Mucosa of rectum (tissue), 2 donors: ENCODE measurements around the gene GTF3C2.

ENCODE experiments used
- H3K27ac ChIP-seq, 2 donors: one replicate each; pipeline ENCODE4 v1.7.0; 2013; ENCODE audit warnings: inconsistent platforms in 2 of 2, low read depth in 2 of 2, low read length in 2 of 2
- H3K27me3 ChIP-seq, 2 donors: one replicate each; pipeline ENCODE4 v1.7.0; 2013; ENCODE audit warnings: low read length in 2 of 2; ENCODE audit not compliant: control insufficient read depth in 2 of 2, insufficient read depth in 2 of 2
- H3K36me3 ChIP-seq, 2 donors: one replicate each; pipeline ENCODE4 v1.7.0; 2013; ENCODE audit warnings: low read length in 2 of 2; ENCODE audit not compliant: control insufficient read depth in 2 of 2, insufficient read depth in 2 of 2
- H3K4me1 ChIP-seq, 2 donors: one replicate each; pipeline ENCODE4 v1.7.0; 2013; ENCODE audit warnings: low read length in 2 of 2, mild to moderate bottlenecking in 1 of 2; ENCODE audit not compliant: control insufficient read depth in 2 of 2, insufficient read depth in 2 of 2
- H3K4me3 ChIP-seq, 2 donors: one replicate each; pipeline ENCODE4 v1.7.0; 2013; ENCODE audit warnings: low read length in 2 of 2
- H3K9ac ChIP-seq, 2 donors: one replicate each; pipeline ENCODE4 v1.7.0; 2013; ENCODE audit warnings: low read length in 2 of 2, low read depth in 1 of 2, mild to moderate bottlenecking in 1 of 2
- H3K9me3 ChIP-seq, 2 donors: one replicate each; pipeline ENCODE4 v1.7.0; 2013; ENCODE audit warnings: low read length in 2 of 2; ENCODE audit not compliant: control insufficient read depth in 2 of 2
- donor health status: healthy.
- donor health status: Normal muscosa, but diverticular disease.

Gene GTF3C2, protein sequence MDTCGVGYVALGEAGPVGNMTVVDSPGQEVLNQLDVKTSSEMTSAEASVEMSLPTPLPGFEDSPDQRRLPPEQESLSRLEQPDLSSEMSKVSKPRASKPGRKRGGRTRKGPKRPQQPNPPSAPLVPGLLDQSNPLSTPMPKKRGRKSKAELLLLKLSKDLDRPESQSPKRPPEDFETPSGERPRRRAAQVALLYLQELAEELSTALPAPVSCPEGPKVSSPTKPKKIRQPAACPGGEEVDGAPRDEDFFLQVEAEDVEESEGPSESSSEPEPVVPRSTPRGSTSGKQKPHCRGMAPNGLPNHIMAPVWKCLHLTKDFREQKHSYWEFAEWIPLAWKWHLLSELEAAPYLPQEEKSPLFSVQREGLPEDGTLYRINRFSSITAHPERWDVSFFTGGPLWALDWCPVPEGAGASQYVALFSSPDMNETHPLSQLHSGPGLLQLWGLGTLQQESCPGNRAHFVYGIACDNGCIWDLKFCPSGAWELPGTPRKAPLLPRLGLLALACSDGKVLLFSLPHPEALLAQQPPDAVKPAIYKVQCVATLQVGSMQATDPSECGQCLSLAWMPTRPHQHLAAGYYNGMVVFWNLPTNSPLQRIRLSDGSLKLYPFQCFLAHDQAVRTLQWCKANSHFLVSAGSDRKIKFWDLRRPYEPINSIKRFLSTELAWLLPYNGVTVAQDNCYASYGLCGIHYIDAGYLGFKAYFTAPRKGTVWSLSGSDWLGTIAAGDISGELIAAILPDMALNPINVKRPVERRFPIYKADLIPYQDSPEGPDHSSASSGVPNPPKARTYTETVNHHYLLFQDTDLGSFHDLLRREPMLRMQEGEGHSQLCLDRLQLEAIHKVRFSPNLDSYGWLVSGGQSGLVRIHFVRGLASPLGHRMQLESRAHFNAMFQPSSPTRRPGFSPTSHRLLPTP

GRCh38 chr2:27356382-27357181 lies at the start of gene GTF3C2:
TSS of gene GTF3C2 (minus strand) at chr2:27356764. CDS start at chr2:27343554, 13,210 bp downstream.
- Histone ChIP-seq H3K4me1 (peaks cover 13 to 17% of the 10 kb centered on the region in 2 donors), H3K36me3 (no peaks in the 10 kb centered on the region), H3K9ac (peak within 1 kb of the TSS; percentile 84 to 95), H3K4me3 (peak within 1 kb of the TSS; percentile 83 to 99), H3K27ac (peak within 1 kb of the TSS; percentile 91 to 97), H3K9me3 (no peaks in the 10 kb centered on the region), H3K27me3 (no peaks in the 10 kb centered on the region)

DNA sequence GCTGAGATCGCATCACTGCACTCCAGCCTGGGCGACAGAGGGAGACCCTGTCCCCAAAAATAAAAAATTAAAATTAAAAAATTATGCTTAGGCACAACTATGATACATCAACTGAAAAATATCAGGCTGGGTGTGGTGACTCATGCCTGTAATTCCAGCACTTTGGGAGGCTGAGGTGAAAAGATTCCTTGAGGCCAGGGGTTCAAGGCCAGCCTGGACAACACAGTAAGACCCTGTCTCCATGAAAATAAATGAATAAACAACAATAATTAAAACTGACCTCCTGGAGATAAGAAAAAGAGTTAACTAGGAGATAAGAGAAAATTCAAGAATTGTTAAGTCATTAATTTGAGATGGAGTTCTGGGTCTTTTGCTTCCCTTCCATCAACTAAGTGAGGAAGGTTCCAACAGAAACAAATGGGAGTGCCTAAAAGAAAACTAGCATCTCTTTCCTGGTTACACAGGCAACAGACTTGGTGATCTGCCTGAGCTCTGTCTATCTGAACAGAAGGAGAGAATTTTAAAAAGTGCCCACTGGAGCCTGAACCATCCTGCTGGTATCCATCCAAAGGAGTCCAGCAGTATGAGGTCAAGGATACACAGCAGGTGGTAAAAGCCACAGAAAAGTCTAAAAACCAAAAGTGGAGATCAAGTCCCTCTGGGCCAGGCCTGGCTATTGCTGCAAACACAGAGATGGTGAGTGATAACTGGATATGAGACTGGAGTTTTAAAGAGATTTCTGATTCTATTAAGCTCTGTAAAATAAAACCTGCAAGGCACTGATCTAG lies 44.0 kb upstream of the GTF3C2 start:
- no peaks in the 10 kb centered on the region for H3K4me1 ChIP-seq
- no peak overlapping the region for H3K4me3 ChIP-seq
- no peak overlapping the region for H3K9ac ChIP-seq
- H3K9me3 ChIP-seq: no peaks in the 10 kb centered on the region
- H3K27ac ChIP-seq: no peak overlapping the region
- H3K36me3 ChIP-seq: peaks cover 0 to 6% of the 10 kb centered on the region in 2 donors
- no peaks in the 10 kb centered on the region for H3K27me3 ChIP-seq

GRCh38 chr2:27398962-27399361 lies 42.4 kb upstream of the GTF3C2 start:
- H3K27me3 ChIP-seq: no peaks in the 10 kb centered on the region
- H3K9ac ChIP-seq: no peak overlapping the region
- H3K9me3 ChIP-seq: no peaks in the 10 kb centered on the region
- no peak overlapping the region for H3K27ac ChIP-seq
- H3K36me3 ChIP-seq: peaks cover 0 to 2% of the 10 kb centered on the region in 2 donors
- no peak overlapping the region for H3K4me3 ChIP-seq
- H3K4me1 ChIP-seq: no peaks in the 10 kb centered on the region

- H3K9me3 ChIP-seq: no peaks in the 10 kb centered on the region
- H3K9ac ChIP-seq: no peak overlapping the region
- no peak overlapping the region for H3K27ac ChIP-seq
- peaks cover 0 to 3% of the 10 kb centered on the region in 2 donors for H3K36me3 ChIP-seq
- H3K27me3 ChIP-seq: no peaks in the 10 kb centered on the region
- H3K4me3 ChIP-seq: no peak overlapping the region
- H3K4me1 ChIP-seq: no peaks in the 10 kb centered on the region
These were observed 36.7 kb upstream of the GTF3C2 start for GRCh38 chr2:27393225-27393624.

DNA sequence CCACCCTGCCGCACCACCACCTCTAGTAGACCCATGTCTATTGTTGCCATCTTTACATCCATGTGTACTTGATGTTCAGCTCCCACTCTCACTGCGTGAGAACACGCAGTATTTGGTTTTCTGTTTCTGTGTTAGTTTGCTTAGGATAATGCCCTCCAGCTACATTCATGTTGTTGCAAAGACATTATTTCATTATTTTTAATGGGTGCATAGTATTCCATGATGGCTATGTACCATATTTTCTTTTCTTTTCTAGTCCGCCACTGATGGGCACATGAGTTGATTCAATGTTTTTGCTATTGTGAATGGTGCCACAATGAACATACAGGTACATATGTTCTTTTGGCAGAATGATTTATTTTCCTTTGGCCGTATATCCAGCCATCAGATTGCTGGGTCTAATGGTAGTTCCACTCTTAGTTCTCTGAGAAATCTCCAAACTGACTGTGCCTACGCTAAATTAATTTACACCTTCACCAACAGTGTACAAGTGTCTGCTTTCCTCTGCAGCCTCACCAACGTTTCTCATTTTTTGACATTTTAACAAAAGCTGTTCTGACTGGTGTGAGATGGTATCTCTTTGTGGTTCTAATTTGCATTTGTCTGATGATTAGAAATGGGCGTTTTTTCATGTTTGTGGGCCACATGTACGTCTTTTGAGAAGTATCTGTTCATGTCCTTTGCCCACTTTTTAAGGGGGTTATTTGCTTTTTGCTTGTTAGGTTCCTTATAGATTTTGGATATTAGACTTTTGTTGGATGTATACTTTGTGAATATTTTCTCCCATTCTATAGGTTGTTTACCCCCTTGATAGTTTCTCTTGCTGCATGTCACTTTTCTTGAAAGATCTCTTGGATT lies 34.5 kb upstream of the GTF3C2 start:
- Histone ChIP-seq H3K27ac (no peak overlapping the region), H3K4me1 (no peaks in the 10 kb centered on the region), H3K36me3 (peaks cover 2 to 8% of the 10 kb centered on the region in 2 donors), H3K4me3 (no peak overlapping the region), H3K9ac (no peak overlapping the region), H3K9me3 (no peaks in the 10 kb centered on the region), H3K27me3 (no peaks in the 10 kb centered on the region)

- no peaks in the 10 kb centered on the region for H3K27me3 ChIP-seq
- H3K27ac ChIP-seq: no peak overlapping the region
- H3K4me1 ChIP-seq: peaks cover 21 to 23% of the 10 kb centered on the region in 2 donors
- no peak overlapping the region for H3K4me3 ChIP-seq
- no peak overlapping the region for H3K9ac ChIP-seq
- H3K36me3 ChIP-seq: peaks cover 49 to 57% of the 10 kb centered on the region in 2 donors
- no peaks in the 10 kb centered on the region for H3K9me3 ChIP-seq
These were observed 25.1 kb upstream of the GTF3C2 start for GRCh38 chr2:27381577-27382181.

DNA sequence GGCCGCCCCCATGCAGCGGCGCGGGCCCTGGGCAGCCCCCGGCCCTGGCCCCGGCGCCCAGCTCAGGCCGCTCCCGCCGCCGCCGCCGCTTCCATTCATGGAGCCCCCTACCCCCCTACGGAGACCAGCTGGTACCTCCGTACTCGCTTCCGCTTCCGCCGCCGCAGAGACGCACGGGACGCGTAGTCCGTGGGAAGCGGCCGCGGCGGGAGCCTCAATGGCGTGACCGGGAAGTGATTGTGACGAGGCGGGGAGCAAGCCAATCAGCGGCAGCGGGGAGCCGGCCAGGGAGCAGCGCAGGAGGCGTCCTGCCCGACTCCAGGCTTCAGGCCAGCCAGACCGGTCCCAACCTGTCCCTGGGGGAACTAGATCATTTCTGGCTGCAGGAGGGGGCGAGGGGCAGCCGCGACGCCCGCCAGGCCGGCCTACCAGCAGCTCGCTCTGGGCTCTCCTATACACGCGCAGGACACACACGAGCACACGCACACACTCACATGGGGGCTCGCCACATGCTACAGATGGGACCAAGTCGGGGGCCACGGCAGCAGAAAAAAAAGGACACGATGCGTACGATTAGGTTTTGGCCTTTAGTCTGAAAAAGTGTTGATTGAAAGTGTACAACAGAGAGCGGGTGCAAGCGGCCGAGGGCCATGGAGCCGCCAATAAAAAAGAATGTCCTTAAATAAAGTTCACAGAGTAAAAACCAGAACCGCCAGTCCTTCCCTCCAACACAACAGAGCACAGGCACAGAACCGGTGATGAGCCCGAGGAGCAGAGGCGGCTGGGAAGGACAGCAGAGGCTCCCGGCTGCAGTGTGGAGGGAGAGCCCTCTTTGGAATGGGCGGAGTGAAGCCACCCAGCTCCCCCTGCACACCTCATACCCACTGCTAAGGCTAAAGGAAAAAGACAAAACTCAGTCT lies 24.3 kb upstream of the GTF3C2 start, which contains the start of gene ZNF513:
Gene ZNF513, minus strand, starts transcription at position 109 of the 920 bp plus-strand sequence. CDS start 208 bp downstream, outside the sequence.
- Histone ChIP-seq H3K27ac (peak within 1 kb of the TSS; percentile 84 to 89), H3K4me3 (peak within 1 kb of the TSS; percentile 78 to 90), H3K9me3 (no peaks in the 10 kb centered on the region), H3K4me1 (peaks cover 21 to 23% of the 10 kb centered on the region in 2 donors), H3K9ac (peak within 1 kb of the TSS; percentile 80 to 92), H3K27me3 (no peaks in the 10 kb centered on the region), H3K36me3 (peaks cover 53 to 61% of the 10 kb centered on the region in 2 donors)
